SK-N-SH treated with all-trans-retinoic acid at 6 μM for 48 hours (cell line): Measurements from ENCODE around the gene LIN28B.

Source experiments
- BACH2 ChIP-seq: fragments of 250-450 bp; sonication (Bioruptor Pico); IDR thresholded peaks from 2 replicates; pipeline ENCODE4 v1.9.0; 2021; ENCODE audit warnings: mild to moderate bottlenecking, borderline replicate concordance
- GLIS3 ChIP-seq: fragments of 250-450 bp; sonication (Bioruptor Pico); IDR thresholded peaks from 2 replicates; pipeline ENCODE4 v1.5.0; 2020; ENCODE audit warnings: mild to moderate bottlenecking, moderate library complexity
- OSR1 ChIP-seq: fragments of 250-450 bp; sonication (Bioruptor Pico); IDR thresholded peaks from 2 replicates; pipeline ENCODE4 v1.8.0; 2022; ENCODE audit warnings: moderate library complexity, mild to moderate bottlenecking, inconsistent platforms
- PATZ1 ChIP-seq: fragments of 250-450 bp; sonication (Bioruptor Pico); IDR thresholded peaks from 2 replicates; pipeline ENCODE4 v1.8.0; 2020; ENCODE audit warnings: mild to moderate bottlenecking, moderate library complexity, borderline replicate concordance
- RARB ChIP-seq: fragments of 250-450 bp; sonication (Bioruptor Pico); IDR thresholded peaks from 2 replicates; pipeline ENCODE4 v1.8.0; 2021; ENCODE audit warnings: mild to moderate bottlenecking, moderate library complexity
- SNAI2 ChIP-seq: fragments of 250-450 bp; sonication (Bioruptor Pico); IDR thresholded peaks from 2 replicates; pipeline ENCODE4 v1.5.0; 2020; ENCODE audit warnings: mild to moderate bottlenecking, moderate library complexity
- TSHZ2 ChIP-seq: fragments of 250-450 bp; sonication (Bioruptor Pico); IDR thresholded peaks from 2 replicates; pipeline ENCODE4 v1.5.0; 2020; ENCODE audit warnings: mild to moderate bottlenecking, moderate library complexity
- ZFP30 ChIP-seq: fragments of 450-650 bp; formaldehyde crosslinking; IDR thresholded peaks from 2 replicates; pipeline ENCODE4 v1.5.0; 2022; ENCODE audit warnings: mild to moderate bottlenecking, moderate library complexity
- ZNF565 ChIP-seq: fragments of 450-650 bp; formaldehyde crosslinking; conservative IDR thresholded peaks from 2 replicates; pipeline ENCODE4 v1.5.0; 2020; ENCODE audit warnings: low read depth, mild to moderate bottlenecking, moderate library complexity

DNA sequence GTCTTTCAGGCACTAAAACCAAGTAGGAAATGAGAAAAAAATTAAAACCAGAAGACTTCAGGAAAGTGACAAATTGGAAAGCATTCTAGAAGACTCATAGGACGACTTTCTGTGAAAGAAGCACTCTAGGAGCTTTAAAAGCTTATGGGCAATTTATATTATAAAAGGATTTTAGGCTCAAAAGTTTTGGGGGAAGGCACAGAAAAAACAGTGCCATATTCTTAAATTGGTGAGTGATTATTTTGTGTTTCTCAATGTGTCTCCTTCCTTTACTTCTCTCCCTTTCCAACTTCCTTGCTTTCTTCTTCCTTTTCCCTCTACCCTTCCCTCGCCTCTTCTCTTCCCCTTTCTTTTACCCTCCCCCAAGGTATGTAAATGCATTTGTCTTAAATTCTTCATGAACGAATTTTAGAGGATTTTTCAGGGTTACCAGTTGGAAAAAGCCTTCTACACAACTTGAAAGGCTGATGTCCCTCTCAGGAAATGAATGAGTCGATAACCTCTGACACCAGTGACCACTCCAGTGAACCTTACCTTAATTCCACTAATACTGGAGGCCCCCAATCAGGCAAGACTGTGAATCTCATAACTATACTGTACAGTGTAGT is 2.6 kb upstream of the LIN28B start:
- TF ChIP-seq SNAI2 (CRISPR knock-in tag) (no peak), BACH2 (no peak), ZFP30 (CRISPR knock-in tag) (no peak), RARB (no peak), TSHZ2 (CRISPR knock-in tag) (no peak), OSR1 (no peak), PATZ1 (CRISPR knock-in tag) (no peak), GLIS3 (CRISPR knock-in tag) (no peak), ZNF565 (CRISPR knock-in tag) (no peak)
